Adrenal gland (tissue), 12 donors: ENCODE data around the gene IFNA8. TPM values are rescaled to one million over a fixed set of nuclear protein-coding genes. Genes with fewer than 3 reads are reported as not detected.

Experiments
- DNase-seq, 7 donors: peaks; one replicate each; pipeline ENCODE4 v3.0.0-alpha.2; 2019 to 2020
- H3K27ac ChIP-seq, 5 donors: fragments of 200-600 bp; sonication (generic) in 4 of 5; 1 replicate in 3 of 5; 2 replicates in 2 of 5; pipeline versions ENCODE4 v1.5.1 to v1.8.0; 2016 to 2020; ENCODE audit warnings: mild to moderate bottlenecking in 1 of 5
- H3K27me3 ChIP-seq: fragments of 200-600 bp; 2 replicates; pipeline ENCODE4 v1.8.0; 2021
- H3K36me3 ChIP-seq, 2 donors: fragments of 200-600 bp; replicated peaks in 1 of 2; 1 replicate in 1 of 2; 2 replicates in 1 of 2; pipeline versions ENCODE4 v1.5.1 to v1.8.0; 2018 to 2022
- H3K4me1 ChIP-seq, 2 donors: fragments of 200-600 bp; replicated peaks in 1 of 2; 1 replicate in 1 of 2; 2 replicates in 1 of 2; pipeline versions ENCODE4 v1.5.1 to v1.8.0; 2018 to 2021
- H3K4me3 ChIP-seq, 4 donors: fragments of 200-600 bp; sonication (generic) in 3 of 4; one replicate each; pipeline ENCODE4 v1.5.1; 2016 to 2018
- H3K9me3 ChIP-seq, 3 donors: fragments of 200-600 bp; sonication (generic) in 1 of 3; replicated peaks in 1 of 3; 1 replicate in 2 of 3; 2 replicates in 1 of 3; pipeline versions ENCODE4 v1.5.1 to v1.8.0; 2016 to 2021
- POLR2A ChIP-seq, 2 donors: fragments of 450-650 bp; IDR thresholded peaks; one replicate each; pipeline ENCODE4 v1.6.1; 2017; ENCODE audit warnings: antibody characterized with exemption in 2 of 2, mild to moderate bottlenecking in 2 of 2, moderate library complexity in 1 of 2
- WGBS, 4 donors: extraction: QIAGEN DNeasy Blood & Tissue Kit in 2 of 4; methylation state at CpG; one replicate each; pipeline versions ENCODE4 v1.1.5 to v1.1.7; 2013 to 2017; 5-methylcytosine and 5-hydroxymethylcytosine counted together
- intact Hi-C, 2 donors: fragments of 100-400 bp; cut with DNase I; formaldehyde crosslinking; loops; one replicate each; pipeline versions ENCODE4 v1.14.1 to v1.15.0; 2022 to 2023
- polyA plus RNA-seq, 3 donors: library from polyadenylated mRNA; stranded (reverse); fragments of 200-250 nt in 2 of 3; fragments of 350-450 nt in 1 of 3; fragmentation: Illumina TruSeq in 1 of 3; extraction: RNeasy Lipid Tissue Mini Kit (QIAGEN cat#74804) in 1 of 3; gene quantifications; one replicate each; pipeline ENCODE4 v1.2.3, GENCODE V29; 2013 to 2014
- total RNA-seq, 9 donors: library from RNA; depleted of rRNA in 4 of 9; stranded (reverse); fragments of >200 nt in 4 of 9; fragments of 120-200 nt in 1 of 9; fragmentation: NEBNext Ultra II Directional in 1 of 9; extraction: Animal tissue kit (Norgen Biotek cat#: 25700) in 1 of 9; gene quantifications; one replicate each; pipeline versions ENCODE4 v1.1.0 to v1.2.4, GENCODE V29; 2013 to 2023
- TF ChIP-seq, protein P1 (sequence below), 6 experiments: fragments of 450-650 bp in 4 of 6; fragments of 200-600 bp in 2 of 6; sonication (generic) in 1 of 6; IDR thresholded peaks; 1 replicate in 5 of 6; 2 replicates in 1 of 6; pipeline versions ENCODE4 v1.5.1 to v1.8.0; 2016 to 2021; ENCODE audit warnings: antibody characterized with exemption in 6 of 6, mild to moderate bottlenecking in 2 of 6, moderate library complexity in 1 of 6
- donor health status: healthy with polysubstance abuse.
- donor health status: Bipolar disorder and iron deficiency.
- donor health status: DM: yes; HTN: yes; CAD: no.
- donor health status: DM: no; HTN: no; CAD: no.
- donor health status: DM: no; HTN: no; CAD: no.
- donor health status: DM: yes; HTN: yes; CAD: no.

Gene IFNA8
- total and polyA plus RNA-seq, 12 donors, result not detected

DNA sequence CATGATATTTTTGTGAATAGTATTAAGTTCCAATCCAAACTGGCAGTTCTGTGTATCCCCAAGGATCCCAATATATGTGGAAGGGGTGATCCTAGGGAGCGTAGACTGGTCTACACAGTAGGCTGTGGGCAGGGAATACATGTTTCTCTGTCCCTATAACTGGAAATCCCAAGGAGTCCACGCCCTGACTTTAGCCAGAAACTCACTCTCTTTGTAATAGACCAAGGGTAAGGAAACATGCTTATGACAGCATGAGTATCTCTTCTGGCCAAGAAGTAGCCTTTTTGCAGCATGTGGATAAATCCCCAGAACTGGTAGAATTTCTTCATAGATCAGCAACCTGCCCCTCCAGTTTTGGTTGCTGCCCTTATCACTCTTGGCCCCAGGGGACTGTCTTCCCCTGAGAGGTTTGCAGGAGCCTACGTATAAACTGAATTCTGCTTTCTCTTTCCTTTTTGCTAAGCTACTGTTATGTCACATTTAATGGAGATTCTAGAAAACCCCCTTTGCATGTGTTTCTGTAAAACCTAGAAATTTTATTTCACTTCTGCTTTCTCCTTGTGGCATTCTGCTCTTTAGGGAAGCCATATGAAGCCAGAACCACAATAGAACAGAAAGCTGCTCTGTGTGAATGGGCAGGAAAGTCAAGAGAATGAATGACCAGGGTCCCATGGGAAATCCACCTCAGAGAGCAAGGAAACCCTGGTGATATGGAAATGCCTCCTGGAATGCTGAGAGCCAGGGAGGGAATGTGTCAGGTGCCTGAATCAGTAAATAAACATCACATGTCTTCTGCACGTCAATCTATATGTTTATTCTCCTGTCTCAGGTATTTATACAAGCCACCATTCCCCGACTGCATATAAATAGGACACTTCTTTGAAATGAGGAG lies 27.2 kb upstream of the IFNA8 start:
- H3K4me1 ChIP-seq, result no peaks in the 10 kb centered on the region
- no peaks in the 10 kb centered on the region for H3K9me3 ChIP-seq
- TF ChIP-seq POLR2A (IDR thresholded peaks at IDR 0.05), result no peak
- TF ChIP-seq, protein P1, sequence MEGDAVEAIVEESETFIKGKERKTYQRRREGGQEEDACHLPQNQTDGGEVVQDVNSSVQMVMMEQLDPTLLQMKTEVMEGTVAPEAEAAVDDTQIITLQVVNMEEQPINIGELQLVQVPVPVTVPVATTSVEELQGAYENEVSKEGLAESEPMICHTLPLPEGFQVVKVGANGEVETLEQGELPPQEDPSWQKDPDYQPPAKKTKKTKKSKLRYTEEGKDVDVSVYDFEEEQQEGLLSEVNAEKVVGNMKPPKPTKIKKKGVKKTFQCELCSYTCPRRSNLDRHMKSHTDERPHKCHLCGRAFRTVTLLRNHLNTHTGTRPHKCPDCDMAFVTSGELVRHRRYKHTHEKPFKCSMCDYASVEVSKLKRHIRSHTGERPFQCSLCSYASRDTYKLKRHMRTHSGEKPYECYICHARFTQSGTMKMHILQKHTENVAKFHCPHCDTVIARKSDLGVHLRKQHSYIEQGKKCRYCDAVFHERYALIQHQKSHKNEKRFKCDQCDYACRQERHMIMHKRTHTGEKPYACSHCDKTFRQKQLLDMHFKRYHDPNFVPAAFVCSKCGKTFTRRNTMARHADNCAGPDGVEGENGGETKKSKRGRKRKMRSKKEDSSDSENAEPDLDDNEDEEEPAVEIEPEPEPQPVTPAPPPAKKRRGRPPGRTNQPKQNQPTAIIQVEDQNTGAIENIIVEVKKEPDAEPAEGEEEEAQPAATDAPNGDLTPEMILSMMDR (IDR thresholded peaks at IDR 0.05), result no peak
- H3K36me3 ChIP-seq, result no peaks in the 10 kb centered on the region
- H3K4me3 ChIP-seq, result no peak overlapping the region
- H3K27ac ChIP-seq, result no peak overlapping the region
- intact Hi-C loops, result no loop called here
- no peak for DNase-seq
- 52 to 59% (median 56%) methylated on average over 5 of the region's 5 CpGs for WGBS, 4 donors
- peaks cover 8% of the 10 kb centered on the region for H3K27me3 ChIP-seq

DNA sequence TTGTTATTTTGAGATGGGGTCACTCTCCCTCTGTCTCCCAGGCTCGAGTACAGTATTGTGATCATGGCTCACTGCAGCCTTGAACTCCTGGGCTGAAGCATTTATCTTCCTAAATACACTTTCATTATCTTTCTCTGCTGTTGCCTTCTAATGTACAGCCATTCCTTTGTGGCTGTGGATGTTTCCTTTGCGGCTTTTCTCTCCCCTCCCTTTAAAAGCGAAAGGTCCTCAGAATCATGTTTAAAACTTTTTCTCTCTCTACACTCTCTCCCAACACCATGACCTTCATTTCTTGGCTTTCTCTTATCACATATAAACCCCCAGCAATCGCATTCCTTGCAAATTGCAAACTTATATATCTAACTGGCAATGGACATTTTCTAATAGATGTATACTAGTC lies 25.3 kb upstream of the IFNA8 start:
- intact Hi-C loops, result no loop called here
- no peak for DNase-seq
- Histone ChIP-seq H3K27ac (no peak overlapping the region), H3K4me3 (no peak overlapping the region), H3K36me3 (no peaks in the 10 kb centered on the region), H3K9me3 (no peaks in the 10 kb centered on the region), H3K27me3 (peaks cover 5% of the 10 kb centered on the region), H3K4me1 (no peaks in the 10 kb centered on the region)
- TF ChIP-seq, protein P1 (IDR thresholded peaks at IDR 0.05), result no peak
- TF ChIP-seq POLR2A (IDR thresholded peaks at IDR 0.05), result no peak
- WGBS, 4 donors, result 33 to 43% (median 40%) methylated on average over 4 of the region's 4 CpGs

DNA sequence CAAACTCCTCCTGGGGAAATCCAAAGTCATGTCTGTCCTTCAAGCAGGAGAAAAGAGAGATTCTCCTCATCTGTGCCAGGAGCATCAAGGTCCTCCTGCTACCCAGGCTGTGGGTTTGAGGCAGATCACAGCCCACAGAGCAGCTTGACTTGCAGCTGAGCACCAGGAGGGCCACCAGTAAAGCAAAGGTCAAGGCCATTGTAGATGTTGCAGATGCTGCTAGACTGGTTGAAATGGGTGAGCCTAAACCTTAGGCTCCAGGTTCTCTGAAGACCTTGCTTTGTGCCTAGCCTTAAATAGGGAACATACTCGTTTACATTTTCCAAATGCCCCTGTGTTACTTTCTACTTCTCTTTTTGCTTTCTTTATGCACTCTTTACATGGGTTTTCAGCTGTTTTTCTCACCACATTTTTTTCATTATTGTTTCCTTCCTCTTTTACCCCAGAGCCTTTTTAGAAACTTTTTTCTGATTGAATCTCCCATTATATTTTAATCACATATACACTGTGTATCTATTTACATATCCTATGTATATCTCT lies 23.7 kb upstream of the IFNA8 start, which contains the start of gene IFNA2:
Gene IFNA2 (minus strand): TSS at position 268 of the 540 bp plus-strand sequence. CDS start 69 bp downstream, at position 199.
- H3K27ac ChIP-seq, result no peak within 1 kb of the TSS
- 34 to 65% (median 49%) methylated on average over 1 of the region's 1 CpG for WGBS, 4 donors
- no peak within 1 kb of the TSS for H3K4me3 ChIP-seq
- no peaks in the 10 kb centered on the region for H3K36me3 ChIP-seq
- no peak for TF ChIP-seq POLR2A (IDR thresholded peaks at IDR 0.05)
- TF ChIP-seq, protein P1 (IDR thresholded peaks at IDR 0.05), result no peak
- intact Hi-C loops, result no loop called here
- no peak for DNase-seq
- peaks cover 0 to 5% (median 0%) of the 10 kb centered on the region in 3 donors for H3K9me3 ChIP-seq
- no peaks in the 10 kb centered on the region for H3K4me1 ChIP-seq
- peaks cover 5% of the 10 kb centered on the region for H3K27me3 ChIP-seq

DNA sequence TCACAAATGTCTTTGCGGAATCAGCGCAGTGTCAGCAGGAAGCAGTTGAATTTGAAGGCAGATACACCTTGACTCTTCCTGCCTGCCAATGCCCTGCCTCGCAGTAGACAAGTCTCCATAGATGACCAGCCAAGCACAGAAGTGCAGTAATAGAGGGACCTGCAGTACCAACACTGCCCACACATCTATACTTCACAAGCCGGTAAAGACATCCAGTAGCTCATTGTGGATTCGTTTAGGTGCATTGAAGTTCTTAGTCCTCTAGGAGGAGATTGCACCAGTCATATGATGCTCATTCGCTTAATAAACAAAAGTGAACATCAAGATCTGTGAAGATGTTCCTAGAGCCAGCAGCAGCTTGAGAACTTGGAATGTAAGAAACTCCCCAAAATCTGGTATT lies 16.6 kb upstream of the IFNA8 start:
- 83 to 85% (median 85%) methylated on average over 6 of the region's 6 CpGs for WGBS, 4 donors
- TF ChIP-seq POLR2A (IDR thresholded peaks at IDR 0.05), result no peak
- TF ChIP-seq, protein P1 (IDR thresholded peaks at IDR 0.05), result no peak
- H3K27me3 ChIP-seq, result peaks cover 35% of the 10 kb centered on the region

More for the DNA sequence above, 16.6 kb upstream of the IFNA8 start:
- H3K27ac ChIP-seq, result no peak overlapping the region
- no peak for DNase-seq
- no peaks in the 10 kb centered on the region for H3K36me3 ChIP-seq
- H3K4me3 ChIP-seq, result no peak overlapping the region
- intact Hi-C loops, result loop anchor here (5.0 to 10.0 kb wide), 2 partner anchors 65 to 67 kb away; no protein-coding TSS in a partner anchor
- peaks cover 0 to 9% of the 10 kb centered on the region in 2 donors for H3K4me1 ChIP-seq
- H3K9me3 ChIP-seq, result peaks cover 0 to 5% (median 0%) of the 10 kb centered on the region in 3 donors
